CD8-positive, alpha-beta memory T cell (primary cell): ENCODE results near the gene ADH1B. TPM values are rescaled to one million over a fixed set of nuclear protein-coding genes. Genes with fewer than 3 reads are reported as not detected.
"Not testable (repeated sequence)": the region's sequence is repeated elsewhere in the genome, so short reads cannot be mapped to it uniquely, and the experiment has no call there.

Experiments used
- CTCF ChIA-PET: fragments of 350-600 bp; sonication (Branson Sonifier 250); formaldehyde crosslinking; loops from one replicate; lab custom pipeline; 2021; ENCODE audit warnings: antibody characterized with exemption; lab: Charles Lee
- POLR2A ChIA-PET: fragments of 350-600 bp; sonication (Branson Sonifier 250); formaldehyde crosslinking; loops from one replicate; lab custom pipeline; 2021; ENCODE audit warnings: antibody characterized with exemption; lab: Charles Lee
- DNase-seq, 5 donors: peaks; one replicate each; pipeline versions ENCODE4 v3.0.0 to v3.0.0-alpha.2; 2020 to 2022; ENCODE audit warnings: mixed read lengths in 1 of 5
- H3K27ac ChIP-seq: one replicate; pipeline ENCODE4 v1.7.0; 2013; ENCODE audit warnings: low read depth, mild to moderate bottlenecking, low read length, moderate library complexity
- H3K27me3 ChIP-seq: 2 replicates; pipeline ENCODE4 v1.7.0; 2013; ENCODE audit warnings: low read length, mild to moderate bottlenecking; ENCODE audit not compliant: insufficient read depth, poor library complexity, severe bottlenecking
- H3K36me3 ChIP-seq: 2 replicates; pipeline ENCODE4 v1.7.0; 2013; ENCODE audit warnings: mild to moderate bottlenecking, low read length, moderate library complexity; ENCODE audit not compliant: insufficient read depth
- H3K4me1 ChIP-seq: 2 replicates; pipeline ENCODE4 v1.7.0; 2013; ENCODE audit warnings: mild to moderate bottlenecking, low read length, moderate library complexity; ENCODE audit not compliant: insufficient read depth
- H3K4me3 ChIP-seq: 2 replicates; pipeline ENCODE4 v1.7.0; 2013; ENCODE audit warnings: mild to moderate bottlenecking, low read length
- H3K9me3 ChIP-seq: 2 replicates; pipeline ENCODE4 v1.7.0; 2013; ENCODE audit warnings: mild to moderate bottlenecking, low read length
- H3K27ac Mint-ChIP-seq, 8 donors: one replicate each; pipeline ENCODE4 v1.8.0; 2020 to 2021; ENCODE audit warnings: mixed read lengths in 8 of 8, mild to moderate bottlenecking in 6 of 8, inconsistent platforms in 3 of 8, moderate library complexity in 3 of 8
- H3K27me3 Mint-ChIP-seq, 2 donors: one replicate each; pipeline ENCODE4 v1.8.0; 2020 to 2021; ENCODE audit warnings: mixed read lengths in 2 of 2, mild to moderate bottlenecking in 1 of 2, moderate library complexity in 1 of 2
- H3K36me3 Mint-ChIP-seq, 3 donors: one replicate each; pipeline ENCODE4 v1.8.0; 2020 to 2021; ENCODE audit warnings: mixed read lengths in 3 of 3, inconsistent platforms in 1 of 3, mild to moderate bottlenecking in 1 of 3
- H3K4me1 Mint-ChIP-seq, 3 donors: one replicate each; pipeline ENCODE4 v1.8.0; 2020 to 2021; ENCODE audit warnings: mixed read lengths in 3 of 3, inconsistent platforms in 1 of 3, mild to moderate bottlenecking in 1 of 3
- H3K4me3 Mint-ChIP-seq, 7 donors: one replicate each; pipeline ENCODE4 v1.8.0; 2020 to 2021; ENCODE audit warnings: mixed read lengths in 7 of 7, mild to moderate bottlenecking in 6 of 7, moderate library complexity in 4 of 7, inconsistent platforms in 2 of 7
- H3K9me3 Mint-ChIP-seq, 5 donors: one replicate each; pipeline ENCODE4 v1.8.0; 2020 to 2022; ENCODE audit warnings: mixed read lengths in 5 of 5, mild to moderate bottlenecking in 3 of 5, moderate library complexity in 2 of 5, inconsistent platforms in 1 of 5
- polyA plus RNA-seq: library from polyadenylated mRNA; unstranded; fragments of 300-500 nt; fragmentation: Illumina TruSeq; gene quantifications from one replicate; pipeline ENCODE4 v1.2.3, GENCODE V29; 2021
- total RNA-seq, 2 experiments: library from RNA; stranded (reverse); gene quantifications; one replicate each; pipeline ENCODE4 v1.2.3, GENCODE V29; 2021

Gene ADH1B
- total and polyA plus RNA-seq, 3 experiments from 2014 or later = not detected

- Histone ChIP-seq H3K27ac (no peak overlapping the region), H3K36me3 (no peaks in the 10 kb centered on the region), H3K27me3 (no peaks in the 10 kb centered on the region), H3K4me1 (no peaks in the 10 kb centered on the region), H3K9me3 (no peaks in the 10 kb centered on the region), H3K4me3 (no peak overlapping the region)
- ChIA-PET POLR2A (no interaction called here), CTCF (no interaction called here)
- Mint-ChIP-seq H3K9me3 (peaks cover 0 to 12% (median 6%) of the 10 kb centered on the region in 5 donors), H3K36me3 (no peaks in the 10 kb centered on the region), H3K27ac (no peak overlapping the region), H3K4me1 (peaks cover 0 to 6% (median 2%) of the 10 kb centered on the region in 3 donors), H3K27me3 (peaks cover 0 to 10% of the 10 kb centered on the region in 2 donors), H3K4me3 (no peak overlapping the region)
- no peak for DNase-seq
These were observed 36.7 kb upstream of the ADH1B start for GRCh38 chr4:99357948-99358347.

GRCh38 chr4:99356992-99357391 is 35.8 kb upstream of the ADH1B start:
- no peak overlapping the region for H3K4me3 ChIP-seq
- H3K27ac ChIP-seq = no peak overlapping the region
- ChIA-PET POLR2A (no interaction called here), CTCF (no interaction called here)
- Mint-ChIP-seq H3K4me3 (no peak overlapping the region), H3K27me3 (peaks cover 3 to 16% of the 10 kb centered on the region in 2 donors), H3K4me1 (peaks cover 0 to 6% (median 2%) of the 10 kb centered on the region in 3 donors), H3K27ac (no peak overlapping the region), H3K9me3 (peaks cover 0 to 12% (median 8%) of the 10 kb centered on the region in 5 donors), H3K36me3 (no peaks in the 10 kb centered on the region)
- no peak for DNase-seq
- H3K4me1 ChIP-seq = no peaks in the 10 kb centered on the region
- no peaks in the 10 kb centered on the region for H3K27me3 ChIP-seq
- no peaks in the 10 kb centered on the region for H3K36me3 ChIP-seq
- no peaks in the 10 kb centered on the region for H3K9me3 ChIP-seq

GRCh38 chr4:99356149-99356548 is 34.9 kb upstream of the ADH1B start:
- H3K36me3 ChIP-seq, H3K4me3 ChIP-seq, H3K4me1 Mint-ChIP-seq, DNase-seq, CTCF ChIA-PET, H3K27ac ChIP-seq, H3K4me1 ChIP-seq, POLR2A ChIA-PET, H3K27ac Mint-ChIP-seq, H3K9me3 ChIP-seq, H3K27me3 ChIP-seq, H3K36me3 Mint-ChIP-seq, H3K4me3 Mint-ChIP-seq: not testable (repeated sequence)
- H3K9me3 Mint-ChIP-seq = peaks cover 0 to 12% (median 8%) of the 10 kb centered on the region in 5 donors
- peaks cover 3 to 21% of the 10 kb centered on the region in 2 donors for H3K27me3 Mint-ChIP-seq

GRCh38 chr4:99352602-99353537 is 31.7 kb upstream of the ADH1B start, which contains the start of gene ADH1C:
ADH1C (minus strand) TSS chr4:99352746; CDS start chr4:99352675, 71 bp downstream.
- H3K4me3 ChIP-seq = no peak within 1 kb of the TSS
- no peak within 1 kb of the TSS for H3K27ac ChIP-seq
- peaks cover 0 to 6% (median 2%) of the 10 kb centered on the region in 3 donors for H3K4me1 Mint-ChIP-seq
- H3K9me3 ChIP-seq = no peaks in the 10 kb centered on the region
- H3K9me3 Mint-ChIP-seq = peaks cover 0 to 14% (median 10%) of the 10 kb centered on the region in 5 donors
- H3K27ac Mint-ChIP-seq = no peak within 1 kb of the TSS
- H3K36me3 ChIP-seq = no peaks in the 10 kb centered on the region
- ChIA-PET POLR2A (no interaction called here), CTCF (no interaction called here)
- H3K27me3 ChIP-seq = no peaks in the 10 kb centered on the region
- H3K27me3 Mint-ChIP-seq = peaks cover 3 to 30% of the 10 kb centered on the region in 2 donors
- no peak for DNase-seq
- no peaks in the 10 kb centered on the region for H3K4me1 ChIP-seq
- H3K4me3 Mint-ChIP-seq = no peak within 1 kb of the TSS
- no peaks in the 10 kb centered on the region for H3K36me3 Mint-ChIP-seq

GRCh38 chr4:99351487-99351886 is 30.3 kb upstream of the ADH1B start:
- Mint-ChIP-seq H3K27ac (no peak overlapping the region), H3K4me3 (no peak overlapping the region), H3K27me3 (peaks cover 3 to 23% of the 10 kb centered on the region in 2 donors), H3K4me1 (peaks cover 0 to 6% (median under 1%) of the 10 kb centered on the region in 3 donors), H3K9me3 (peaks cover 0 to 14% (median 10%) of the 10 kb centered on the region in 5 donors), H3K36me3 (no peaks in the 10 kb centered on the region)
- POLR2A ChIA-PET = no interaction called here
- Histone ChIP-seq H3K9me3 (no peaks in the 10 kb centered on the region), H3K36me3 (no peaks in the 10 kb centered on the region), H3K27me3 (no peaks in the 10 kb centered on the region), H3K4me3 (no peak overlapping the region), H3K4me1 (no peaks in the 10 kb centered on the region), H3K27ac (no peak overlapping the region)
- CTCF ChIA-PET = no interaction called here
- DNase-seq = no peak

GRCh38 chr4:99349338-99349737 is 28.1 kb upstream of the ADH1B start:
- Mint-ChIP-seq H3K4me1 (no peaks in the 10 kb centered on the region), H3K27me3 (peaks cover 3 to 22% of the 10 kb centered on the region in 2 donors), H3K36me3 (no peaks in the 10 kb centered on the region), H3K9me3 (peaks cover 0 to 7% (median 3%) of the 10 kb centered on the region in 5 donors), H3K27ac (no peak overlapping the region), H3K4me3 (no peak overlapping the region)
- H3K36me3 ChIP-seq = no peaks in the 10 kb centered on the region
- ChIA-PET CTCF (no interaction called here), POLR2A (no interaction called here)
- H3K9me3 ChIP-seq = no peaks in the 10 kb centered on the region
- H3K27ac ChIP-seq = no peak overlapping the region
- no peak for DNase-seq
- no peak overlapping the region for H3K4me3 ChIP-seq
- H3K27me3 ChIP-seq = no peaks in the 10 kb centered on the region
- no peaks in the 10 kb centered on the region for H3K4me1 ChIP-seq

GRCh38 chr4:99342624-99343023 is 21.4 kb upstream of the ADH1B start:
- H3K4me1 Mint-ChIP-seq, H3K27ac Mint-ChIP-seq, H3K9me3 ChIP-seq, H3K36me3 ChIP-seq, CTCF ChIA-PET, POLR2A ChIA-PET, H3K4me1 ChIP-seq, H3K9me3 Mint-ChIP-seq, H3K27ac ChIP-seq, H3K4me3 ChIP-seq, DNase-seq, H3K4me3 Mint-ChIP-seq, H3K27me3 Mint-ChIP-seq, H3K36me3 Mint-ChIP-seq, H3K27me3 ChIP-seq: not testable (repeated sequence)

GRCh38 chr4:99341426-99341825 is 20.2 kb upstream of the ADH1B start:
- Histone ChIP-seq H3K27ac (no peak overlapping the region), H3K9me3 (no peaks in the 10 kb centered on the region), H3K4me1 (no peaks in the 10 kb centered on the region), H3K4me3 (no peak overlapping the region), H3K27me3 (no peaks in the 10 kb centered on the region), H3K36me3 (no peaks in the 10 kb centered on the region)
- Mint-ChIP-seq H3K27me3 (peaks cover 1 to 10% of the 10 kb centered on the region in 2 donors), H3K4me3 (no peak overlapping the region), H3K36me3 (no peaks in the 10 kb centered on the region), H3K4me1 (no peaks in the 10 kb centered on the region), H3K27ac (no peak overlapping the region), H3K9me3 (no peaks in the 10 kb centered on the region)
- DNase-seq = no peak
- ChIA-PET CTCF (no interaction called here), POLR2A (no interaction called here)
